GM21526 (cell line): Measurements from ENCODE around the gene SEMA5A.
A peak's percentile ranks its signal among the peaks of the same experiment; 100 is the strongest.

Source experiments
- ATAC-seq: cut with Tn5 transposase; IDR thresholded peaks from one replicate; pipeline ENCODE4 v1.9.1; 2021; ENCODE audit warnings: moderate library complexity; ENCODE audit not compliant: unreplicated experiment, low FRiP score

SEMA5A gene

DNA sequence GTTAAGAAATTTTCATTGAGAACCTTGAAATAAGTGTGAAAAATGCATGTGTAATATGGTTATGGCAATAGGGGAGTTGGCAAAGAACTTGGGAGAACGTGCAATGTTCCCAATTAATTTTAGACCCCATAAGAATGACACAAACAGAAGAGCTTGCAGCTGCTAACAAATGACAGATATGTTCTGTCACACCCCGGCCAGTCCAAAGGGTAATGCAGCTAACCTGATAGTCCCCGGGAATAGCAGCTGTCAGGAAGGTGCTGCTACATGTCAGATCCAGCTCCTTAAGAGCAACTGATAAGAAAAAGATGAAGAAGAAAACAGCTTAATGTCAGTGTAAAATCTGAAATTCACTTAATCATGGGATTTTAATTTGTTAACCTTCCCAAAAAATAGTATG is 30.4 kb downstream of the SEMA5A start:
- ATAC-seq, result no peak

DNA sequence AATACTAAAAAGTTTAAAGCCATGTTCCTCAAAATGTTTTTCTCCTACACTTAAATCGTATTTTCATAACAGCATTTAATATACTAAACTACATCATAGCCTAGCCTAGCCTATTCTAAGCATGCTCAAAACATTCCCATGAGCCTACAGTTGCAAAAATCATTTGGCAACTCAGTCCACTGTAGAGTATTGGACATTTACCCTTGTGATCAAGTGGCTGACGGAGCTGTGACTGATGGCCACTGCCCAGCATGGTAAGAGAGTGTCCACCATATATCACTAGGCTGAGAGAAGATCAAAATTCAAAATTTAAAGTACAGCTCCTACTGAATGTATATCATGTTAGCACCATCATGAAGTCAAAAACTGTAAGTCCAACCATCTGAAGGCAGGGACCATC is 30.9 kb downstream of the SEMA5A start:
- ATAC-seq, result no peak

DNA sequence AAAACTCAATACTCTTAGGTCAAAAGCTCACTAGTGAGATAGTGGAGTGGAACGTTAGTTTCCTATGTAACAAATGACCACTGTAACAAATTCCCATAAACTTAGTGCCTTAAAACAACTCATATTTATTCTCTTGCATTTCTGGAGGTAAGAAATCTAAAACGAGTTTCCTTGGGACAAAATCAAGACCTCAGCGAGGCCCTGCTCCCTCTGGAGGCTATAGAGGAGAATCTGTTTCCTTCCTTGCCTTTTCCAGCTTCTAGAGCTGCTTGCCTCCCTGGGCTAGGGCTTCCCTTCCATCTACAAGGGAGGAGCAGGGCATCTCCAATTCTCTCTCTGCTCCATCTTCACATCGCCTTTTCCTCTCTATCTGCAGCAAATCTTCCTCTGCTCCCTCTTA is 32.0 kb downstream of the SEMA5A start:
- no peak for ATAC-seq

DNA sequence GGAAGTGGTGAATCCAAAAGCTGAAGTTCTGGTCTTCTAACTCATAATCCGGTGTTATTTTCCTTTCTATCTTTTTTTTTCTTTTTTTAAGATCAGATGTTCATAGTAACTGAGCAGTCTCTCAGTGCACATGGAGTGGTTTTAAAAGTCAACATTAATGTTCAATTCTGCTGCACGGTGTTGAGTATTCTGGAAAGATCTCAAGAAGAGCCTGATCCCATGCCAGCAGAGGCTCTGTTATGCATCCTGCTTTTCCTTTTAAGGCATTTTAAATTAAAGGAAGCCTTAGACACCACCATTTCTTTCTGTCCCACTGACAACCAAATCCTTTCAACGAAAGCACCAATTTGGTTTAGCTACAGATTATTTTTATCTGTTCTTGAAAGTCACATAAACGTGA is 33.4 kb downstream of the SEMA5A start:
- ATAC-seq, result no peak

DNA sequence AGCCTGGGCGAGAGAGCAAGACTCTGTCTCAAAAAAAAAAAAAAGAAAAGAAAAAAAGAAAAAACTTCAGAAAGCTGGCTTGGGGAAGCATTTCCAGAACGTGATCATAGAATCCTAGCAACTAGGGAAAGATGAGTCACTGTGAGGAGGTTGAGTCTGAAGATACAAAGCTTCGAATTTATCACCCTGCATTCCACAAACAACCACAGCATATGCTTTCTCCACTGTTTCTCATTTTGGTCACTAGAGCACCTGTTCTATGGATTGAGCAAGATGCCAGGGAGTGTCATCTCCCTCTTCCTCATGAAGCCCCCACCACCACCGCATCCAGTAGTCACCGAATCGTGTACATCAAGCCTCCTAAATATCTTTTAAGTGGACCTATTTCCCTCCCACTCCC is 37.9 kb downstream of the SEMA5A start:
- ATAC-seq, result no peak

DNA sequence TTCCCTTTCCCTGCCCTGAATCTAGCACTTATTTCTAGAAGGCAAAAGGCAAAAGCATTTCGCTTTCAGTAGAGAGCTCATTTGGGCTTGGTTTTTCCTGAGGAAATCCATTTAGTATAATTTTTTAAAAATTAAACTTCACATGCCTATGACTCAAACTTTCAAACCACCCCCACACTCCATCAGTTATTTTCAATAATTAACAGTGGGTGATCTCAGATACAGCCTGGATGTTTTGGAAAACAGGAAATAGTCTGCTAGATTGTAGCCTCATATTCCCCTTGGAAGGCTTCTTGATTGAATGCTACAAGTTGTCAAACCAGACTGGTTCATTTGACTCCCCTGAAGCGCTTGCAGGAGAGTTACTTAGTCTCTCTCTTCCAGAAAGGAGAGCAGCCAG is 40.6 kb downstream of the SEMA5A start:
- ATAC-seq, result no peak

DNA sequence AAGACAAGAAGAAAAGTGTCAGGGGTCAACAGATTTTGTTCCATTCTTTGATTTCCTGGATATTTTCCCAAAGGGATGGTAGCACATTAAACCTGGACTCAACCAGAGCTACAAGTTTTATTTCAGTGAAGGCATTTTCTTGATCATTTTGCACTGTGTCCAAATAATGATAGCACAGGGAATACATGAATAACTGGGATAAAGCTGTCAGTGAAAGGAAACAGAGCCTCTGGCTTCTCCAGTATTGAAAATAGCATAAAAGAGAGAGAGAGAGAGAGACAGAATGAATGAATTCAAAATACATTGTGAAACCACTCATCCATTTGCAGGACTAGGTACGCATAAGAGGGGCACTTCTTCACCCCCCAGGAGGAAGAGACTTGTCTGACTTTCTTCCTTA is 43.0 kb downstream of the SEMA5A start:
- no peak for ATAC-seq

DNA sequence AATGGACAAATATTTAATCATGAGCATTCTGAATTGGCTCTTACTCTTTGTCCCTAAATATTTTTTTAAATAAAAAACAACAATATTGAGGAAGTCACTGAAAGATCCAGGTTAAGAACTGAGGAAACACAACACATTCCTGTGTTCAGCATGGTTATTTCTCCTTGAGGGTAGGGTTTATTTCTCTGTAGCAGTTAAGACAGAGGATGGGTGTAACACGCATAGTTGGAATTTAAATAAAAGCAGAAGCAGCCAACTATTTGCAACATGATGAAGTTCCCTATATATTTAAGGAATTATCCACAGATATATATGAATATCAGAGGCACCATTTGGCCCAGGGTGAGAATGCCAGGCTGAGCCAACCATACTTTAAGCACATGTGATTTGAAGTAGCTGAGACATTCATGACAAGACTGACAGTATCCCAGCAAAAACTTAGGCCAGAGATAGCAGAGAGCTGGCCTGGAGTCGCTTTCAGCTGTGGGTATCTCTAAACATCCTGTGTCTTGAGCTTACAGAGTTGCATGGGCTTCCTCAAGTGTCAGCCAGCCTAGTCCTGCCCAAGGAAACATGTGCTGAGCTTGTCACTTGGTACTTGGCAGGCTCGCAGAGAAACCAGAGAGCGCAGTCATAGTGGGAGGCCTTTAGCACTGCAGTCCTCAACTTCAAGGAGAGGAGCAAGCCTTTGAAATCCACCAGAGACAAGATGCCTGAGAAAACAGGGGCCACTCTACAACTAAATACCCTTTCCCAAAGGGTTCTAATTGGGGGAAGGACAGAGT is 43.6 kb downstream of the SEMA5A start:
- no peak for ATAC-seq

DNA sequence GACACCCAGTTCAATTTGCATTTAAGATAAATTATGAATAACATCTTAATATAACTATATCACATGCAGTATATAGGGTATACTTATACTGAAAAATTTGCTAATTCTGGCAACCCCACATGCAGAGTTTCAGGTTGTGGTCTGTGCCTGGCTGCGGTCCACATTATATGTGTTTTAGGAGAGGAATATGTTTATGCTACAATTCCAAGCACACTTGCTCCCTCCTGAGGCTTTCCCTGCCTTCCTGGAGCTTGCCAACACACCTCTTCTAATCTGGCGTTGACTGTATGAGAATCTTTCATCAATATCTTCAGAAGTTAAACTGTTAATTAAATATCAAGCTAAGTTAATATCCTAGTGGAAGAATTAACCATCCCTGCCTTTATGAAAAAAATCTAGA is 45.2 kb downstream of the SEMA5A start:
- no peak for ATAC-seq

DNA sequence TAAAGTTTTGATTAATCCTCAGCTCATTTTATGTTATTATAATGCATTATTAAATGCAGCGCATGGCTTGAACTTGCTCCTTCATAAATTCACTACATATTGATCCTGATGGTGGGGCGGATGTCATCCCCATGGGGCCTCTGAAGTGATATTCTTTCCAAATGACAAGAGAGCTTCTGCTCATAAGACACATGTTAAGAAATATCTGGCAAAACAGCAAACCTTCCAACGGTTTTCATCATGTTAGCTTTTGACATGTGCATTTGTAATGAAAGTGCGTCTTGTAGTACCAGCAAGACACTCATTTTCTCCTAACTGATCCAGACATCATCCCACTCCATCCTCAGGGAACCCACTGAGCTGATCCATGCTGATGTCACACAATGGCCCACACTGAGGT is 45.7 kb downstream of the SEMA5A start:
- no peak for ATAC-seq

DNA sequence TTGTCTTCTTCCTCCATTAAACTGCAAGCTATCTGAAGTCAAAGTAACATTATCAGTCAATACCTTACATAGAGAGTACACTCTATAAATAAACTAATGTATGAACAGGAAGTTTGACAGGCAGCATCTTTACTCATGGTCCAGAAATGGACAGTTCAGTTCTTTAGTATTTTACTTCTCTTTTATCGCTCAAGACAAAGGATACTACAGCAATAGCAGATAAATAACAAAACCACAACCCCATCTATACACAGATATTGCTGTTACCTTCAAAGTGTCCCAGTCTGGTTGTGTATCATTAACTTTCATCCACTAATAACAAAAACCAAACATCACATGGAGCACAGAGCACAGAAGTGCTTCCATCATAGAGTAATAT is 46.4 kb downstream of the SEMA5A start:
- peak; percentile 77 for ATAC-seq

DNA sequence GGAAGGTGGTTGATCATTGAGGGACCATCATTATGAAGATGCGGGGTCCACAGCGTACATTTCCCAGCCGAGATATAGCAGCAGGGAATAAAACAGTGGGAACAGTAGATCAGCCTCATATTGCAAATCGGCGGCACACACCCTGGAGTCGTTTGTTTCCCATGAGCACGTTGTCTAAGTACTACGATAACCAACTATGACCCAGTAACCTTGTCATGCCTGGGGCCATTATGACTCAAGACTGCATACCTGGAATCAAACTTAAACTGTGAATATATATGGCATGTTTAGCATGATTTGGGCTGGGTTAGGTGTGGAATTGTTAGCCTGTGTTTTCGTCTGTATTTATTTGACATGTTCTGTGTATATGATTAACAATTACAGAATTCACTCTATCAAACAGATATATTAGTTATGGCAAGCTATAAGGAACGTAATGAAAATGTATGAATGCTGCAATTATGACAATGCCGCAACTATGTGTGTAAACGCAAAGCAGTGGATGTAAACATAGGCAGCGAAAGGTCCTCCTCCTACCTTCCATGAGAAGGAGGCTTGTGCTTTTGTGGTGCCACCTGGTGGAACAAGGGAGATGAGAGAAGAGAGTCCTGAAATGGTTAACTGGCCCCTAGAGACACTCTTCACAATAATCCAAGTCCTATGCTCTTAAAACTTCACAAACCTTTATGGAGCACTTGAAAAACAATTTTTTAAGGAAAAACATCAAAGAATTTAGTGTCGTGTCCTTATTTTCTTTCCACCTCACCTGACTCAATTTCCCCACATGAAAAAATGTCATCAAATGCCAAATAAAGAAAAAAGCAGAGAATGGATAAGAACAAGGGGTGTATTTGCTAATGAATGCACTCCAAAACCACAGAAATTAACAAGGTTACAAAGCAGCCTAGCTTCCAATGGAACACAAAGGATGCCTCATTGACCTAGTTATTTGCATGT is 47.1 kb downstream of the SEMA5A start:
- no peak for ATAC-seq

DNA sequence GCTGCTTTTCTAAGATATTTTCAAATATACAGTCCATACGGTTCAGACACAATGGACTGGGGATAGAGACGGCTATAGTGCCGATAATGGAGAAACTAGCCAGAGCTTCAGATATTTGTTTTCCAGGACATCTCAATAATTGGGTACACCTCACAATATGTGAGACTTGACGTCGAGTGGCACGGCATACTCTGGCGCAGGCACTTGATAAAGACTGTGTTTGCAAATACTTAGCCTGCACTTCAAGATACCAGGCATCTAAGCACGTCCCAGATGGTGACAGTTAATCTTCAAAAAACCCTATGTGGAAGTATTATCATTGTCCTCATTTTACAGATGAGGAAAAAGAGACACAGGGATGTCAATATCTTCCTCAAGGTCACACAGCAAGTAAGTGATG is 48.5 kb downstream of the SEMA5A start:
- ATAC-seq, result no peak

DNA sequence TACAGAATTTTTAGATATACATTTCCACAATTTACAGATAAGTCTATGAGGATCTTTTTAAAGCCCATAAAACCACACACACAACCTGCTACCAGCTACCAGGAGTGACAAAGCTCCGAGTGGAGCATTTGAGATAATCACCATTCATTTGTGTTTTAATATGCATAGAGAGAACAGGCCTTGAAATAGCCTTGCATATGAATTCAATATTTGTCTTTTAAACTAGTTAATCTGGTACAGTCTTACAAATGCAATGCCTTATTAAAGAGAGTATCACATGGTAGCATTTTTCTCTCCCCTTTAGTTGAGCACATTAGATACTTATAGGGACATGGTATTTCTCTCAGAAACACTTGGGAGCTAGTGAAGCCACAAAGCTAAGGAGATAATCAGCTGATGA is 49.1 kb downstream of the SEMA5A start:
- no peak for ATAC-seq

DNA sequence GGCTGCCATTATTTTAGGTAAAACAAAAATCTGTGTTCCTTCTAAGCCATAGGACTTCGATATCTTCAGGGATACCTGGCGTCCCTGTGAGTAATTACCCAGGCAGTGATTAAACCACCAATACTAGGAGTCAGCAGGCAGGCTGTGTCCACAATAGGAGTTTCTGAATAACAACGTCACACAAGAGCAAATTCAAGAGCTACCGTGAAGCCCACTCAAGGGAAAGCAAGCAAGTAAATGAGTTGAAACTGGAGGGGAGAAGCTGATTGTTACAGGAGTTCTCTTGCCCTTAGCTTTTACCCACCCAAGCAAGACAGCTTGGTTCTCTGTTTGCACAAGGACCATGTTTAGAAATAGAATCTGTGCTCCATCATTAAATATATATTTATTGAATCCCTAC is 50.8 kb downstream of the SEMA5A start:
- ATAC-seq, result no peak

DNA sequence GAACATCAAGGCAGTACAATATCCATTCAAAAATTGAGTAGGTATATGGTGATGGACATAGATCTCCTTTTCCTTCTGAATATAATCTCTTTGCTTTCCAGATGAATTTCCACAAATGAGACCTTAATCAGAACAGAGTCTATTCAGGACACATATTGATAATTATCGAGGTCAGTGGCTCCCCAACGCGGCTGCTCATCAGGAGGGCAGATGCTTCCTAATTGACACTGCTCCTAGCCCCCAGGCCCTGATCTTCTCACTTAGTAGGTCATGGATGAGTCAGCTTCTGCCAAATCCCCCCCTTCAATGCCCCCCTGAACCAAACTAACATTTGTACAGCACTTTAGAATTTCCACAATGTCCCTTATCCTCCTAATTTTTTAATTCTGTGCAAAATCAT is 51.6 kb downstream of the SEMA5A start:
- ATAC-seq, result no peak

DNA sequence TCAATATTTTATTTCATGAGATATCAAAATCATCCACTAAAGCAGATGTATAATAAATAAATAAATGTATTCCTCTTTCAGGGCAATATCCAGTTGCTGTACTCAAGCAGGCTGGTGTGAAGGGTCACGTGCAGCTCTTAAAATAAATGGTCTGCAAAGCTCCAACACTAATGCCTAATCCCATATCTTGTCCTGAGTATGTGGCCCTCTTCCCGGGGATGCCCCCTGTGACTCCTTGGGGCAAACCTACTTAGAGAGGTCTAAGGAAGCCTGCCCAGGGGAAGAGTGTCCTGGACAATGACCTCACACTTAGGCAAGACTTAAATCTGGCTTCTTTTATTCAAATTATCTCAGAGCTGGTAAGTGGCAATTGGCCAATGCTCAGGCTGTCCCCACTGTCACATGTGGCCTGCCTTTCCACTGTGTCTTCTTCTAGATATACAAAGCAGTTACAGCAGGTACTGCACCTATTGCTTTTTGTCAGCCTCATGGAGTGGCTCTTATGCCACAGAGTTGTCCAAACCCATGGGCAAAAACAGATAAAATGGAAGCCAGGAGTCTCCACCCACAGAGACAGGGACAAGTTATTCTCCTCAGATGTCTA is 55.3 kb downstream of the SEMA5A start:
- ATAC-seq, result no peak

DNA sequence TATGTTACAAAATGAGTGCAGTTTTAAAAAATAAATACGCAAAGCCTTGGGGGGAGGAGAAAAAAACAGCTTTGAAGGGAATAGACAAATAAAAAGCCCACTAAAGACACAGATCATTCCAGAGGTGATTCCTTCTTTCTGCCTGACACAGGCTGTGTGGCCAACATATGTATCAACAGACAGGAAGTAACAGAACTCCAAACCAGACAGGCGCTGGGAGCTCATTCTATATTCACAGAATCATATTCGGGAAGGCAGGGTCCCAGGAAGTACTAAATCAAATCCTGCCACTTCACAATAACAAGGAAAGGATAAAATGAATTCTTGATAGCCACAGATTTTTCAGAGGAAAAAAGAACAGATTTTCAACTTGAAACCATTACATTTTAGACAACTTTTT is 62.1 kb downstream of the SEMA5A start:
- no peak for ATAC-seq

DNA sequence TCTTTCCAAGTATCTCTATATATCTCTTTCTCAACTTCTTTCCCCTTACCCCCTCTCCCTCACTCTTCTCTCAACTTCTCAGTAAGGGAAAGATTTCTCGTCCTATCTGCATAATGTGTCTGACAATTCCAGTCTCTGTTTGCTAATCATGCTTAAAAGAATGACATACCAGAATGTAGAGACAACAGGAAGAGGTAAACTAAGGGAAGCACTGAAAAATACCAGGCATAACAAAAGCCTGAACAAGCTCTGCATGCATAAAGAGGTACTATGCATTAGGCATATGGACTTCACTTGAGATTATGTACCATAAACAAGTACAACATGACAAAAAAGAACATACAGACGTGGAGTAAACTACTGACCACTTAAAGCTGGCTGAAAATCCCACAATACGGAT is 62.6 kb downstream of the SEMA5A start:
- no peak for ATAC-seq

DNA sequence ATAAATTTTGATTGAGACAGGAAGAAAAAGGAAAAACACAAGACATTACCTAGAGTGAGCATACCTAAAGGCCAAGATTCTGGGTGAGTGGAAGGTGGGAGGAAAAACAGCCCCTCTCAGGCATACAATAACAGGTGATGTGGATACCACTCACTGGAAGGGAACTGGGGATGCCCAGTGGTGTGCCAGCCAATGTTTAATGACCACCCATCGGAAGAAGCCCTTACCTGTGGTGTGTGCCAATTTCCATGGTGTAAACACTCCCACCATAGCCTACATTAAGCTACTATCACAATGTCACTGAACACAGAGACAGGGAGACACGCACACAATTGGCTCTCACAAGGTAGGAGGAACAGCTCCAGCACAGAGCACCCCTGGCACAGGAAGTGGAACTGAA is 63.5 kb downstream of the SEMA5A start:
- ATAC-seq, result no peak

DNA sequence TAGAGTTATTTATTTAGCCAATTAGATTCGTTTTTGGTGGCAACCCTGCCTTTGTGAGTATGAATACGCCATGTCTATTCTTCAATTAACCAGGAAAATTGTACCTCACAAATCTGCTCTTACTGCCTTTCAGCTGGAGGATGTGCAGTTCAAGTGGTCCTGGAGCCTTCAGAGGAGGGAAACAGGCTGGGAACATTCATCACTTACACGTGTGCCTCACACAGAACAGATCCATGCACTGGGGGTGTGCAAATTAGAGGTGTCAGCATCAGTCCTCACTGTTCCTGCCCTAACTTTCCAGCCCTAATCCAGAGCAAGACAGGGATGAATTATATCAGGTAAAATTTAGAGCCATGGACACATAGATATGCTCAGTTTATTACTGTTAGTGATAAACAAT is 65.4 kb downstream of the SEMA5A start:
- ATAC-seq, result no peak
